ENCODE results near the gene TTC38.

The TTC38 gene

DNA sequence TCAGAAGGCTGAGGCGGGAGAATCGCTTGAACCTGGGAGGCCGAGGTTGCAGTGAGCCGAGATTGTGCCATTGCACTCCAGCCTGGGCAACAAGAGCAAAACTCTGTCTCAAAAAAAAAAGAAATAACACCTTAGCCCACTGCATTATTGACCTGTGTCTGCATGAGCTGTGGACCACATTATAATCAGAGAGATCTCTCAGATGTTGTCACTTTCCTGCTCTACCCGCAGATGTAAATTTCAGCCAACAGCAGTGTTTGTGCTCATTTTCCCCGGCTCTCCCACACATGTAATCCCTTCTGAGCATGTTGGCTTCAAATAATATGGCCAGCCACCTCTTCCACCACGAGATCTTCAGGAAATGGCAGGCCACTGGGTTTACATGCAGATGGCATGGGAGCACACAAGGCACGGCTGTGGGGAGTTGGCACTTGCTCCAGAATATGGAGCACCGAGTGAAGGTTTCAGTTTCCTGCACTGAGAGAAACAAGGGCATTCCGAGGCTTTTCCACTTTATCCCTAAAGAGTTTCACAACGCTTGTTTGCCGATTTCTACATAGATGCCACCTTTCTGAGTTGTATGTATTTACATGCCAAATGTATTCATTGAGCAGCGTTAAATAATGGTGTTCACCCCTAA is 37.4 kb upstream of the TTC38 start:
- Histone ChIP-seq H3K9me3 (ENCODE audit: insufficient read depth, low read length) (no peaks in the 10 kb centered on the region), H4K20me1 (ENCODE audit: insufficient read depth, low read length) (no peaks in the 10 kb centered on the region), H3K79me2 (ENCODE audit: low read length) (no peaks in the 10 kb centered on the region), H3K27me3 (ENCODE audit: low read depth, low read length) (no peaks in the 10 kb centered on the region), H3K36me3 (replicated peaks; ENCODE audit: low read depth, low read length) (peaks cover 17% of the 10 kb centered on the region), H2AFZ (ENCODE audit: low read depth, low read length) (no peak overlapping the region), H3K4me3 (ENCODE audit: low read length) (no peak overlapping the region), H3K9ac (ENCODE audit: low read length) (no peak overlapping the region), H3K27ac (ENCODE audit: low read length) (no peak overlapping the region), H3K4me1 (ENCODE audit: low read length) (no peaks in the 10 kb centered on the region), H3K4me2 (ENCODE audit: low read length) (no peak overlapping the region)
- no peak for TF ChIP-seq EZH2phosphoT487 (IDR thresholded peaks at IDR 0.05; ENCODE audit: low read depth)
- TF ChIP-seq, protein P1, sequence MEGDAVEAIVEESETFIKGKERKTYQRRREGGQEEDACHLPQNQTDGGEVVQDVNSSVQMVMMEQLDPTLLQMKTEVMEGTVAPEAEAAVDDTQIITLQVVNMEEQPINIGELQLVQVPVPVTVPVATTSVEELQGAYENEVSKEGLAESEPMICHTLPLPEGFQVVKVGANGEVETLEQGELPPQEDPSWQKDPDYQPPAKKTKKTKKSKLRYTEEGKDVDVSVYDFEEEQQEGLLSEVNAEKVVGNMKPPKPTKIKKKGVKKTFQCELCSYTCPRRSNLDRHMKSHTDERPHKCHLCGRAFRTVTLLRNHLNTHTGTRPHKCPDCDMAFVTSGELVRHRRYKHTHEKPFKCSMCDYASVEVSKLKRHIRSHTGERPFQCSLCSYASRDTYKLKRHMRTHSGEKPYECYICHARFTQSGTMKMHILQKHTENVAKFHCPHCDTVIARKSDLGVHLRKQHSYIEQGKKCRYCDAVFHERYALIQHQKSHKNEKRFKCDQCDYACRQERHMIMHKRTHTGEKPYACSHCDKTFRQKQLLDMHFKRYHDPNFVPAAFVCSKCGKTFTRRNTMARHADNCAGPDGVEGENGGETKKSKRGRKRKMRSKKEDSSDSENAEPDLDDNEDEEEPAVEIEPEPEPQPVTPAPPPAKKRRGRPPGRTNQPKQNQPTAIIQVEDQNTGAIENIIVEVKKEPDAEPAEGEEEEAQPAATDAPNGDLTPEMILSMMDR (IDR thresholded peaks at IDR 0.05; ENCODE audit: low read depth, low read length): no peak

DNA sequence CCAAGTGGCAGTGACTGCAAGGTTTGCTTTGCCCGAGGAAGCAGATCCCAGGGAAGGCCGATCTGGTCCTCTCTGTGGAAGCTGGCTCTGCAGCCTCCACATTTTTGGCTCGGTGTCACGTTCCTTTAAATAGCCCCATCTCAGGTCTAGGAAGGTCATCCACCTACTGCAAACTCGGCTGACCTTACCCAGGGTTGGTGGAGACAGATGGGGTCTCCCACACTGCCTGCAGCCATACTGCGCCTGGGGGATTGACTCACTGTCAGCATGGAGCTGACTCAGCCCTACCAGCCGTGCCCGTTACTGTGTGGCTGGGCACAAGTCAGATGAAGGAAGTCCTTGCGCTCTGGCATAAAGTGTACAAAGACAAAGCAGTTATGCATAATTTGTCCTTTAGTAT is 34.6 kb upstream of the TTC38 start:
- Histone ChIP-seq H3K79me2 (ENCODE audit: low read length) (no peaks in the 10 kb centered on the region), H3K9me3 (ENCODE audit: insufficient read depth, low read length) (no peaks in the 10 kb centered on the region), H3K27ac (ENCODE audit: low read length) (no peak overlapping the region), H3K9ac (ENCODE audit: low read length) (no peak overlapping the region), H2AFZ (ENCODE audit: low read depth, low read length) (no peak overlapping the region), H3K27me3 (ENCODE audit: low read depth, low read length) (no peaks in the 10 kb centered on the region), H3K4me1 (ENCODE audit: low read length) (no peaks in the 10 kb centered on the region), H3K36me3 (replicated peaks; ENCODE audit: low read depth, low read length) (peaks cover 20% of the 10 kb centered on the region), H3K4me2 (ENCODE audit: low read length) (no peak overlapping the region), H3K4me3 (ENCODE audit: low read length) (no peak overlapping the region), H4K20me1 (ENCODE audit: insufficient read depth, low read length) (no peaks in the 10 kb centered on the region)
- TF ChIP-seq, protein P1 (IDR thresholded peaks at IDR 0.05; ENCODE audit: low read depth, low read length): no peak
- no peak for TF ChIP-seq EZH2phosphoT487 (IDR thresholded peaks at IDR 0.05; ENCODE audit: low read depth)

DNA sequence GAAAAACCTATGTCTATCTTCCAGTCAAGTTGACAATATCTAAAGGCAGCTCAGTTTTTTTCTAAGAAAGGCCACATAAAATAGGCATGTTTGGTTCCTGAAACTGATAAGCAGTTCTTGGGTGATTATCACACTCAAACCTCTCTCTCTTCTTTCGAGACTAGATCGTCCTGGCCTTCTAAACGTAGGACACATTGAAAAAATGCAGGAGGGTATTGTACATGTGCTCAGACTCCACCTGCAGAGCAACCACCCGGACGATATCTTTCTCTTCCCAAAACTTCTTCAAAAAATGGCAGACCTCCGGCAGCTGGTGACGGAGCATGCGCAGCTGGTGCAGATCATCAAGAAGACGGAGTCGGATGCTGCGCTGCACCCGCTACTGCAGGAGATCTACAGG is 32.8 kb upstream of the TTC38 start:
- Histone ChIP-seq H3K9ac (ENCODE audit: low read length) (no peak overlapping the region), H3K36me3 (replicated peaks; ENCODE audit: low read depth, low read length) (peaks cover 23% of the 10 kb centered on the region), H3K9me3 (ENCODE audit: insufficient read depth, low read length) (no peaks in the 10 kb centered on the region), H2AFZ (ENCODE audit: low read depth, low read length) (no peak overlapping the region), H3K4me1 (ENCODE audit: low read length) (no peaks in the 10 kb centered on the region), H3K4me2 (ENCODE audit: low read length) (no peak overlapping the region), H3K4me3 (ENCODE audit: low read length) (no peak overlapping the region), H3K27me3 (ENCODE audit: low read depth, low read length) (no peaks in the 10 kb centered on the region), H3K79me2 (ENCODE audit: low read length) (no peaks in the 10 kb centered on the region), H3K27ac (ENCODE audit: low read length) (no peak overlapping the region), H4K20me1 (ENCODE audit: insufficient read depth, low read length) (no peaks in the 10 kb centered on the region)
- no peak for TF ChIP-seq EZH2phosphoT487 (IDR thresholded peaks at IDR 0.05; ENCODE audit: low read depth)
- TF ChIP-seq, protein P1 (IDR thresholded peaks at IDR 0.05; ENCODE audit: low read depth, low read length): no peak

DNA sequence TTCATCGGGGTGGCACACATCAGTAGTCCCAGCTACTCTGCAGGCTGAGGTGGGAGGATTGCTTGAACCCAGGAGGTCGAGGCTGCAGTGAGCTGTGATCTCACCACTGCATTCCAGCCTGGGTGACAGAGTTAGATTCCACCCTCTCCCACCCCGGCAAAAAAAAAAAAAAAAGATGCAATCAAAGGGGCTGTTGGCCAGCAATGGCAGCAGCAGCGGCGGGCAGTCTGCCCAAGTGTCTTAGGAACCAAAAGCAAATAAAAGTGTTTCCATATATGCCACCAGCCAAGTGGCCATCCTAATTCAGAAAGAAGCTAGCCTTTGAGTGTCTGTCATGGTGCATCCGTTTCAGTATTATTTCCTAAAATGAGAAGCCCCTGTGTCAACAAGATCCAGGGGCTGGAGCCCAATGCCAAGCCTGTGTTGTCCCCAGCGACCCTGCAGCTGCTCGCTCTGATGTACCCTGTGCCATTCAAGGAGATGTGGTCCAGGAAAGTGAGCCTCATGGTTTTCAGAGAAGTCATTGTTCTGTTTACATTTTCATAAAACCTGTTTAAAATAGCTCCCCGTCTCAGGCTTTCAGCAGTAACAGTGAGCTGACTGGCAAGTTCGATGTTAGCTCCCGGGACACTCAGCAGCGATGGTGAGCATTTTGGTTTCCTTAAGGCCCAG is 30.2 kb upstream of the TTC38 start:
- no peak for TF ChIP-seq EZH2phosphoT487 (IDR thresholded peaks at IDR 0.05; ENCODE audit: low read depth)
- TF ChIP-seq, protein P1 (IDR thresholded peaks at IDR 0.05; ENCODE audit: low read depth, low read length): no peak
- H3K36me3 ChIP-seq (replicated peaks; ENCODE audit: low read depth, low read length): peaks cover 16% of the 10 kb centered on the region

More for the DNA sequence above, 30.2 kb upstream of the TTC38 start:
- Histone ChIP-seq H3K9me3 (ENCODE audit: insufficient read depth, low read length) (no peaks in the 10 kb centered on the region), H3K79me2 (ENCODE audit: low read length) (no peaks in the 10 kb centered on the region), H3K4me3 (ENCODE audit: low read length) (no peak overlapping the region), H3K27me3 (ENCODE audit: low read depth, low read length) (no peaks in the 10 kb centered on the region), H2AFZ (ENCODE audit: low read depth, low read length) (no peak overlapping the region), H3K4me2 (ENCODE audit: low read length) (no peak overlapping the region), H3K4me1 (ENCODE audit: low read length) (no peaks in the 10 kb centered on the region), H3K27ac (ENCODE audit: low read length) (no peak overlapping the region), H3K9ac (ENCODE audit: low read length) (no peak overlapping the region), H4K20me1 (ENCODE audit: insufficient read depth, low read length) (no peaks in the 10 kb centered on the region)

Measured in OCI-LY3 (cell line).